Testis (tissue), 2 donors: ENCODE data around the gene TFB1M.

Experiments used
- CTCF ChIP-seq, 3 experiments: fragments of 450-650 bp in 2 of 3; fragments of 200-600 bp in 1 of 3; sonication (generic) in 1 of 3; IDR thresholded peaks; one replicate each; pipeline ENCODE4 v1.5.1; 2016 to 2019; ENCODE audit warnings: antibody characterized with exemption in 3 of 3, mild to moderate bottlenecking in 2 of 3, moderate library complexity in 1 of 3
- POLR2A ChIP-seq: fragments of 450-650 bp; IDR thresholded peaks from one replicate; pipeline ENCODE4 v1.6.1; 2017; ENCODE audit warnings: antibody characterized with exemption, mild to moderate bottlenecking, moderate library complexity

- no peak for TF ChIP-seq CTCF (IDR thresholded peaks at IDR 0.05)
- no peak for TF ChIP-seq POLR2A
These were observed 23.8 kb downstream of the TFB1M start for GRCh38 chr6:155290491-155290890.
